Rectal smooth muscle tissue (tissue), 1 donor: ENCODE results near the gene ABCG1.

Source experiments
- H3K27ac ChIP-seq: one replicate; pipeline ENCODE4 v1.7.0; 2013; ENCODE audit warnings: low read depth, low read length, inconsistent platforms
- H3K27me3 ChIP-seq: one replicate; pipeline ENCODE4 v1.7.0; 2013; ENCODE audit warnings: low read length; ENCODE audit not compliant: control insufficient read depth, insufficient read depth
- H3K36me3 ChIP-seq: one replicate; pipeline ENCODE4 v1.7.0; 2013; ENCODE audit warnings: low read length; ENCODE audit not compliant: control insufficient read depth, insufficient read depth
- H3K4me1 ChIP-seq: one replicate; pipeline ENCODE4 v1.7.0; 2013; ENCODE audit warnings: low read length; ENCODE audit not compliant: control insufficient read depth, insufficient read depth
- H3K4me3 ChIP-seq: one replicate; pipeline ENCODE4 v1.7.0; 2013; ENCODE audit warnings: low read length
- H3K9ac ChIP-seq: one replicate; pipeline ENCODE4 v1.7.0; 2013; ENCODE audit warnings: low read length

ABCG1 gene

DNA sequence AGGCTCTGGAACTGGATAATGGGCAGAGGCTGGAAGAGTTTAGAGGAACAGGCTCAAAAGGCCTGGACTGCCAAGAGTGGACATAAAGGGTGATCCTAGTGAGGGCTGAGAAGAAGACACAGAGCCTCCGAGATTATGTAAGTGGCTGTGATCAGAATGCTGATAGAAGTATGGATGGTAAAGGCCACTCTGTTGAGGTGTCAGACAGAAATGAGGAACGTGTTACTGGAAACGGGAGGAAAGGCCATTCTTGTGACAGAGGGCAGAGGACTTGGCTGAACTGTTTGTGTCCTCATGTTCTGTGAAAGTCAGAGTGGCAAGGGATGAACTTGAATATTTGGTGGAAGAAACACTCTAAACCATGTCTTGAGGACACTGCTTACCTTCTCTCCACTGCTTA is 6.7 kb upstream of the ABCG1 start:
- no peak overlapping the region for H3K4me3 ChIP-seq
- H3K27me3 ChIP-seq: no peaks in the 10 kb centered on the region
- H3K36me3 ChIP-seq: no peaks in the 10 kb centered on the region

DNA sequence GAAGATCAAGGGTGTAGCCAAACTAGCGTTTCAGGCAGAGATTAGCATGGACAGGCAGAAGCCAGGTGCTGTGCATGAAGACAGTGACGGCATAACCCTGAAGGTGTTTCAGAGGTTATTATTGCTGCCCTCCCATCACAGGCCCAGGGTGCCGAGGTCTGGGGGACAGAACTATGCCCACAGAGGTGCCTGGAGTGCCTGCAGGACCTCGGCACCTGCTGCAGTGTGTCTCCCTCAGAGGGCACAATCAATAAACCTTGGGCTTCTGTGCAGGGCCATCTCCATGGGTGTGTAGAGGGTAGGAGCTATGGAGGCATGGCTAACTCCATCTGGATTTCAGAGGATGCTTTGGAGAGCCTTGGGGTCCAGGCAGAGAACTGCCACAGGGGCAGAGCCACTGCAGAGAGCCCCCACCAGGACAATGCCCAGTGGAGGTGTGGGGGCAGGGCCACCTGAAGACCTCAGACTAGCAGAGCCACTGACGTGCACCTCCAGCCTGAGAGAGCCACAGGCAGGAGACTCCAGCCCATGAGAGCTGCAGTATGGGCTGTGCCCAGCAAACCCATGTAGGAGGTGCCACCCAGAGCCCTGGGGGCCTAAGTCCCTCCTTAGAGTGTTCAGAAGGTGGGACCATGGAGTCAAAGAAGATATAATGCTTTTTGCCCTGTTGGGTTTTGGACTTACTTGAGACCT is 5.7 kb upstream of the ABCG1 start:
- H3K4me1 ChIP-seq: no peaks in the 10 kb centered on the region
- H3K27ac ChIP-seq: no peak overlapping the region
- H3K9ac ChIP-seq: no peak overlapping the region
- H3K4me3 ChIP-seq: no peak overlapping the region
- no peaks in the 10 kb centered on the region for H3K36me3 ChIP-seq
- no peaks in the 10 kb centered on the region for H3K27me3 ChIP-seq

More for the DNA sequence above, 6.7 kb upstream of the ABCG1 start:
- no peak overlapping the region for H3K27ac ChIP-seq
- H3K4me1 ChIP-seq: no peaks in the 10 kb centered on the region
- no peak overlapping the region for H3K9ac ChIP-seq

DNA sequence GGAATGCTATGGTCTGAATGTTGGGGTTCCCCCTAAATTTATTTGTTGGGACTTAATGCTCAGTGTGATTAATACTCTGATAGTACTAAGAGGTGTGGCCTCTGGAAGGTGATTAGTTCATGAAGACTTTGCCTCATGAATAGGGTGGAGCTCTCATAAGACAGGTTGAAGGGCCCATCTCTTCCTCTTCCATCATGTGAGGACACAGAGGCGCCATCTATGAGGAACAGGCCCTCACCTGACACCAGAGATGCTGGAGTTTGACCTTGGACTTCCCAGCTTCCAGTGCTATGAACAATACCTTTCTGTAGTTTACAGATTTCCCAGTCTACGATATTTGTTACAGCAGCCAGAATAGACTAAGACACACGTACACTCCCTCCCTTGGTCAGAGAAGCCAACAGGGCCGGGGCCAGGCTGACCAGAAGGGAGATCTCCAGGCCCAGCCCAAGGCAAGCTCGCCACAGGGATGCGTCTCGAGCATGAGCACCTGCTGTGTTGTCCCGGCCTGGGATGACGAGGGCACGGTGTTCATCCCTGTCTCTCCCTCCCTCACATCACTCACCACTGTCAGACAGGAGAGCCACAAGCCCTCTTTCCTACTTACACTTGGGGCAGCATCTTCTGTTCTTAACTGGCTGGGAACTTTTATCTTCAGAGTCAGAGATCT is 4.7 kb upstream of the ABCG1 start:
- Histone ChIP-seq H3K27me3 (no peaks in the 10 kb centered on the region), H3K36me3 (no peaks in the 10 kb centered on the region), H3K4me1 (no peaks in the 10 kb centered on the region), H3K27ac (no peak overlapping the region), H3K9ac (no peak overlapping the region), H3K4me3 (no peak overlapping the region)

DNA sequence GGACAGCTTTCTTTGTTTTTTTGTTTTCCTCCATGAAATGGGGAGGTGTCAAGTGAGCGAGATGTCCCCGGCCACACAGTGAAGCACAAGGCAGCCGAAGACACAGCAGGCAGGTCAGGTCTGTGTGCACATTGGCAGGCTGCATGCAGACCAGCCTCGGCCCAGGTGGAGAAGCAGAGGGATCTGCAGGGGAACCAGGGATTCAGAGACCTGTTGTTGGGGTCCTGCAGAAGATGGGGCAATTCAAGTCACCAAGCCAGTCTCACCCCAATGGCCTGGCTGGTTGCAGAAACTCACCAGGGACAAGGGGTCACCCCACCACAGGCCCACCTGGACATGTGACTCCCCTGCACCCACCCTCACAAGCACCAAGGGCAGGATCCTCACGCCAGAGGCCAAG is 4.0 kb upstream of the ABCG1 start:
- H3K4me1 ChIP-seq: no peaks in the 10 kb centered on the region
- H3K27me3 ChIP-seq: no peaks in the 10 kb centered on the region
- no peak overlapping the region for H3K4me3 ChIP-seq
- H3K27ac ChIP-seq: no peak overlapping the region
- no peak overlapping the region for H3K9ac ChIP-seq
- H3K36me3 ChIP-seq: no peaks in the 10 kb centered on the region

DNA sequence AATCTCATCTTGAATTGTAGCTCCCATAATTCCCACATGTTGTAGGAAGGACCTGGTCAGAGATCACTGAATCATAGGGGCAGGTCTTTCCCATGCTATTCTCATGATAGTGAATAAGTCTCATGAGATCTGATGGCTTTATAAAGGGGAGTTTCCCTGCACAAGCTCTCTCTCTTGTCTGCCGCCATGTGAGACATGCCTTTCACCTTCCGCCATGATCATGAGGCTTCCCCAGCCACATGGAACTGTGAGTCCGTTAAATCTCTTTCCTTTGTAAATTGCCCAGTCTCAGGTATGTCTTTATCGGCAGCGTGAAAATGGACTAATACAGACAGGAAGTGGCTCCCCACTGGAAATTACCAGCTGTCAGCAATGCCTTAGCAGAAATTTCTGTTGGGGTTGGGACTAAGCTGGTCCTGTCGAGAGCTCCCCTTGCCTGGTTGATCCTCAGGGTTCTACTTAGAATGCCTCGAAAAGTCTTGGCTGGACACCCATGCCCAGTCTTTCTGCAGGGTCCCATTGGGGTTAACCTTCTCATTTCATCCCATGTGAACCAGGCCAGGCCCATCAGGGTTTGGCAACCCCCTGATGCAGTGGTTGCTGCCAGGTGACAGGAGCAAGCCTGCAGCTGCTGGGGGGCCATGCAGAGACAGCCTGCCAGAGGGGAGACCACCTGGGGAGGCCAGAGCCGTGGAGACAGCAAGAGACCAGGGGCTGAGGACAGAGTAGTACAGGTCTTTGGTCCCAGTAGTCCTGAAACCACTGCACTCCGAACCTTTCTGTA is 2.8 kb upstream of the ABCG1 start:
- Histone ChIP-seq H3K4me1 (peaks cover 8% of the 10 kb centered on the region), H3K9ac (no peak overlapping the region), H3K36me3 (no peaks in the 10 kb centered on the region), H3K27me3 (no peaks in the 10 kb centered on the region), H3K27ac (no peak overlapping the region), H3K4me3 (no peak overlapping the region)

DNA sequence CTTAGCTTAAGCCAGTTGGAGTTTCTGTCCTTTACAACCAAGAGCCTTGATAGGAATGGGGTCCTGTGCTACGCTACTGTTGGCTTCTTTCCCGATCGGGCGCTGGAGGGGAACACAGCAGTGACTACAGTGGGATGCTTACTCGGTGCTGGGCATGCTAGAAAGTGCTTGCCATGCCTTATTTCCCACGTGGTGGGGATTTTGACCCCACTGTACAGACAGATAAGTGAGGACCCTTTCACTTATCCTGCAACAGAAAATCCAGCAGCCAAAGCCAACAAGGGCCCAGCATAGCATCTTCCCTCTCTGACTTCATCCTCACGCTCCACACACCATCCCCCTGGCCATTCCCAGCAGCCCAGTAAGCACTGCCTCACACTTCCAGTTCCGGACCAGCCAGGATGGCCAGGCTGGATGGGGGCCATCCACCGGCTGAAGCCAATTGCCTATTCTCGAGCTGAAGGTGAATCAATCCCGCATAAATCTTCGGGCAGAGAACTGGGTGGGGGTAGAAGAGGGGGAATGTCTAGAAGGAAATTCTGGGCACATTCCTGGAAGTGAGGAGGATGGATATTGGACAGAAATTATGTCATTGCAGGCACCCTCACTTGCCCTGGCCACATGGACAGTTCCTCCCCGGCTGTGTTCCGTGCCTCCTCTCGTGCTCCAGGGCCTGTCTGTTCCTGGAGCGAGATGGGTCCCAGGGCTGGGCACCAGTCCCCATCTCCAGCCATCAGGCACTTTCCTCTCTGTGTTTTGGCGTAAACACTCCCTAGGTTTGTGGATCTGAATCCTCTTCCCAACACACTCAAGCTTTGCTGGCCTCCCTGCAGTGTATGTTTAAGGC is 2.0 kb upstream of the ABCG1 start:
- Histone ChIP-seq H3K4me3 (no peak overlapping the region), H3K27ac (no peak overlapping the region), H3K9ac (no peak overlapping the region), H3K4me1 (peaks cover 15% of the 10 kb centered on the region), H3K27me3 (no peaks in the 10 kb centered on the region), H3K36me3 (no peaks in the 10 kb centered on the region)

DNA sequence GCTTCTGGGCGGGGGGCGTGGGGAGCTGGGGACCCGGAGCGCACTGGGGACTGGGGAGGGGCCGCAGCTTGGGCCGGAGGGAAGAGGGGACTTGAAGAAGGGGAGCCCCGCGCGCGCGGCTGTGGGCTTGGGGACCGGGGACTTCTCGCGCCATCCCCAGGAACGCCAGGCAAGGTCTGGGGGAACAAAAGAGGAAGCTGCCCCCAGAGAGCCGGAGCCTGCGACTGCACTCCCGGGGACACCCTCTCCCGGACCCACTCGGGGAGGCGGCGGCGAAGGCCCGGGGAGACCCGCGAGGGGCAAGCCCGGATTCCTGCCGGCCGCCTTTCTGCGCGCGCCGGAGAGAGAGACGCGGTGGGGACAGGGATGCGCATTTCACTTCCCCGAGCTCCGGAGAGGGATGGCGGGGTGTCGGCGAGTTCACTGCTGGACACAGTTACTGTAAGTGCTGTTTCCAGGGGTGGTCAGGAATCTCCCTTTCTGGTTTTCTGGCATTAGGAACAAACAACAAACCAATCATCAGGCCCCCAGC is 732 bp downstream of the ABCG1 start:
- H3K27me3 ChIP-seq: no peaks in the 10 kb centered on the region
- peaks cover 22% of the 10 kb centered on the region for H3K4me1 ChIP-seq
- peak overlapping the region; percentile 57 for H3K9ac ChIP-seq
- no peaks in the 10 kb centered on the region for H3K36me3 ChIP-seq
- peak overlapping the region; percentile 90 for H3K4me3 ChIP-seq
- H3K27ac ChIP-seq: peak overlapping the region; percentile 88

DNA sequence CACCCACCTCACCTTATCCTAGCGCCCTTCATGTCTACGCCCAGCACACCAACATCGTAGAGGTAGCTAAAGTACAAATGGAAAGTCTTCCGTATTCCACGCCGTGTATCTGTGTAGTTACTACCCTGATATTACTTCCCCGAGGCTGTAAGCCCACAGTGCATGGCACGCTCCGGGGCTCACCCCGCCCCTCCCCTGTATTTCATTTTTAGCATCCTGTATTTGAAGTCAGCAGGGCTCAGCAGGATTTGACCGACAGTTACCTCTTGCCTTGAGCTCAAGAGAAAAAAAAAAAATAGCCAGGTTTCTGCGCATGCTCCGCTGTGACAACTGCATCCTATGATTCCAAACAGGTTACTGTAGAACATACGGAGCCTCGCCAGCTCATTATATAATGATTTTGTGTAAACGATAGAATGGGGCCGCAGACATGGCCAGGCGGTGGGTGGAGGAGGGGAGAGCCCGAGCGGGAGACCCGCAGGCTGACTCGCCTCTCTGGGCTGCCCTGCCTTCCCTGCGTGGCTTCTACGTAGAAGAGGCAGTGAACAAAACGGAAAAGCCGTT is 1.3 kb downstream of the ABCG1 start:
- H3K9ac ChIP-seq: no peak overlapping the region
- peaks cover 22% of the 10 kb centered on the region for H3K4me1 ChIP-seq
- H3K4me3 ChIP-seq: peak overlapping the region; percentile 90
- no peaks in the 10 kb centered on the region for H3K36me3 ChIP-seq
- H3K27me3 ChIP-seq: no peaks in the 10 kb centered on the region
- peak overlapping the region; percentile 88 for H3K27ac ChIP-seq

DNA sequence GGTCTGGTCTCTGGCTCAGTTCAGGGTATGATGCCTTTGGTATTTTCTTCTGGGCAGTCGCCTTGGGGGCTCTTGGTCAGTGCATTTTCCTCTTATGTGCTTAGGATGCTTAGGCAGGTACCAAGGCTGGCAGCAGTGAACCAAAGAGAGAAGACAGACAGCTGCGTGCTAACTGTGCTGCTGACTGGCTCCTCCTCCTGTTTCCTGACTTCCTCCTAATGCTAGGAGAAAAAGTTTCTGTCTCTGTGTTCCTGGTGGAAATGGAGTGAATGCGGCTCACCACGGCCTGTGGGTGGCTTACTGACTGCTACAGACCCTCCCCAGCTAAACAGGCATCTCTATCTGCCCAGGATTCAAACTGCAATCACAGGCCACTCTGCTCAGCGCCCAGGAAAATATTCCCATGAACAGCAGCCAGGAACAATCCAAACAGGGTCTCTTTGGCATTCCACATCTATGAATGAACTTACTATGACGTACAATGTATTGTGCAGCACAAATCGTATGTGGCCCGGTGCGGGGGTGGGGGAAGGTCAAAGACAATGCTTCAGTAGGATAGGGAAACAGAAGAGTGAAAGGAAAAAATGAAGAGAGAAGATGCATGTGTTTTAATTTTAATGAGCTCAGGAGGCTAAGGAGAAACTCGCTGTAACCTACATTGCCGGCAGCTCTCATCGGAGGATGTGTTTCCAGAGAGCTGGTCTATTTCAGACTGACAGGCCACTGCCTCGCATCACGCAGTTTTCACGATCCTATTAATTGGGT is 2.8 kb downstream of the ABCG1 start:
- Histone ChIP-seq H3K27me3 (no peaks in the 10 kb centered on the region), H3K4me3 (peak overlapping the region; percentile 44), H3K9ac (no peak overlapping the region), H3K36me3 (no peaks in the 10 kb centered on the region), H3K4me1 (peaks cover 22% of the 10 kb centered on the region), H3K27ac (peak overlapping the region; percentile 88)

DNA sequence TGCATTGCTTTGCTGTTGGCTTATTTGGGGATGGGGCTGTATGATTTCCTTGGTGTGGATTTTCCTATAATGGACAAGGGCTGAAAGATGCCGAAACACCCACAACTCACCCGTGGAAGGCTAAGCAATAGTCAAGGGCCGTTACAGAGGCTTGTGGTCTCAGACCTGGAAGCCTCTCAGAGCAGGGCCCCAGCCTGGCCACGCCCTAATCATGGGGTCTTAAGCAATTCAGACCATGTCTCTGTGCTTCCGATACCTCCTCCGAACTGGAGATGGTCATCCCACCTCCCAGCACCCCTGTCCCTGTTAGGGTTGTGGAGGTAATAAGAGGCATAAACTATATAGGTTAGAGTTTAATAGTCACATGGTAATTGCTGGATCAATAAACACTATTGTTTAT is 3.4 kb downstream of the ABCG1 start:
- Histone ChIP-seq H3K9ac (no peak overlapping the region), H3K4me3 (no peak overlapping the region), H3K36me3 (no peaks in the 10 kb centered on the region), H3K27me3 (no peaks in the 10 kb centered on the region), H3K4me1 (peaks cover 22% of the 10 kb centered on the region), H3K27ac (peak overlapping the region; percentile 88)

DNA sequence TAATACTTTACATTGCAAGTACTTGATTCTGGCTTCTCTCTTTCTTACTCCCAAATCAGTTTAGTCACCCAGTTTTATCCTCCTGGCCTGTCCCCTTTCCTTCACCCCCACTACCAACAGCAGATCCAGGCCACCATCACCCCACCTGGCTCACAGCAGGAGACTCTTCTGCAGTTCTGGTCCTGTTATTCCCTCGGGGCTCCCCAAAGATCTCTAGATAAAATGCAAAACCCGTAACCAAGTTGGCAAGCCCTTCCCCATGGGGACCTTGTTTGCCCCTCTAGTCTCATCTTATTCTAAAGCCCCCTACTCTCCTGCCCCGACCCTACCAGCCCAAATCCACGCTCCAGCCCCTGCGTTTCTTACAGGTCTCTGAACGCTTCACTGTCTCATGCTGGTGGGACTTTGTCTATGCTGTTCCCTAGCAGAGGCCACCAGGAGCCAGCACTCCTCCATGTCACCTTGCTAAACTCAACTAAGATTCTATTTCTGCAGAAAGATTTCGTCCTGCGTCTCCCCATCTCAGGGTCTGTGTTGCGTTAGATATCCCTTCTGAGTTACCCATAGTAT is 4.0 kb downstream of the ABCG1 start:
- Histone ChIP-seq H3K27ac (no peak overlapping the region), H3K27me3 (no peaks in the 10 kb centered on the region), H3K4me3 (no peak overlapping the region), H3K4me1 (peaks cover 22% of the 10 kb centered on the region), H3K9ac (no peak overlapping the region), H3K36me3 (no peaks in the 10 kb centered on the region)
